BJ (cell line): ENCODE data around the gene RFT1. TPM values are rescaled to one million over a fixed set of nuclear protein-coding genes. Genes with fewer than 3 reads are reported as not detected.

ENCODE experiments used
- CTCF ChIA-PET: fragments of 350-600 bp; formaldehyde crosslinking; extraction: SDS; loops from one replicate; lab custom pipeline; 2021; ENCODE audit warnings: antibody characterized with exemption, inconsistent platforms; lab: Yijun Ruan, JAX
- POLR2A ChIA-PET: fragments of 300-600 bp; sonication (Branson Sonifier 250); formaldehyde crosslinking; extraction: SDS; loops from one replicate; lab custom pipeline; 2021; ENCODE audit warnings: antibody characterized with exemption; lab: Charles Lee
- DNase-seq: peaks from one replicate; pipeline ENCODE4 v3.0.0-alpha.2; 2011; ENCODE audit warnings: low read depth
- H3K27me3 ChIP-seq: 2 replicates; pipeline ENCODE4 v1.6.0; 2011; ENCODE audit warnings: low read length; ENCODE audit not compliant: control insufficient read depth, insufficient read depth
- H3K36me3 ChIP-seq: 2 replicates; pipeline ENCODE4 v1.5.1; 2011; ENCODE audit warnings: low read length; ENCODE audit not compliant: control insufficient read depth, insufficient read depth
- H3K4me3 ChIP-seq: 2 replicates; pipeline ENCODE4 v1.5.1; 2011; ENCODE audit warnings: low read depth, mild to moderate bottlenecking, control low read depth, low read length
- CTCF ChIP-seq: IDR thresholded peaks from 2 replicates; pipeline ENCODE4 v1.5.1; 2011; ENCODE audit warnings: low read depth, mild to moderate bottlenecking, control low read depth, inconsistent platforms, low read length, moderate library complexity; ENCODE audit not compliant: insufficient read depth
- polyA plus RNA-seq: library from polyadenylated mRNA; depleted of rRNA; stranded (reverse); fragments of >200 nt; gene quantifications from 2 replicates; pipeline ENCODE4 v1.2.3, GENCODE V29; 2011

RFT1 gene
- polyA plus RNA-seq, 1 experiment, result 27.9 TPM

GRCh38 chr3:53109190-53109589, 21.0 kb downstream of the RFT1 start:
- Histone ChIP-seq H3K36me3 (peaks cover 1% of the 10 kb centered on the region), H3K4me3 (no peak overlapping the region), H3K27me3 (no peaks in the 10 kb centered on the region)
- ChIA-PET POLR2A (no interaction called here), CTCF (interaction anchor here (0.8 to 4.6 kb wide), 8 partner anchors 11 to 122 kb away, joined by 3 to 69 read pairs (median 4); no protein-coding TSS in a partner anchor)
- no peak for TF ChIP-seq CTCF
- peak; percentile 63 for DNase-seq

GRCh38 chr3:53104762-53105161, 25.5 kb downstream of the RFT1 start:
- CTCF ChIA-PET, result interaction anchor here (1.4 to 1.5 kb wide), 2 partner anchors 10 to 91 kb away, joined by 5 to 6 read pairs; no protein-coding TSS in a partner anchor
- H3K4me3 ChIP-seq, result no peak overlapping the region
- no peak for TF ChIP-seq CTCF
- peaks cover 3% of the 10 kb centered on the region for H3K36me3 ChIP-seq
- POLR2A ChIA-PET, result interaction anchor here (0.6 kb wide), 1 partner anchor 65 kb away, joined by 3 read pairs; no protein-coding TSS in a partner anchor
- DNase-seq, result no peak
- no peaks in the 10 kb centered on the region for H3K27me3 ChIP-seq

GRCh38 chr3:53103397-53104296, 26.6 kb downstream of the RFT1 start:
- Histone ChIP-seq H3K4me3 (no peak overlapping the region), H3K36me3 (peaks cover 5% of the 10 kb centered on the region), H3K27me3 (no peaks in the 10 kb centered on the region)
- ChIA-PET CTCF (interaction anchor here (0.6 to 1.5 kb wide), 4 partner anchors 11 to 199 kb away, joined by 3 to 6 read pairs (median 5); no protein-coding TSS in a partner anchor), POLR2A (interaction anchor here (0.6 kb wide), 2 partner anchors 66 to 1342 kb away, joined by 3 to 4 read pairs; no protein-coding TSS in a partner anchor)
- DNase-seq, result no peak
- no peak for TF ChIP-seq CTCF

GRCh38 chr3:53102601-53103147, 27.6 kb downstream of the RFT1 start:
- DNase-seq, result no peak
- peaks cover 7% of the 10 kb centered on the region for H3K36me3 ChIP-seq
- H3K4me3 ChIP-seq, result no peak overlapping the region
- no peak for TF ChIP-seq CTCF
- no peaks in the 10 kb centered on the region for H3K27me3 ChIP-seq
- CTCF ChIA-PET, result interaction anchor here (0.9 to 1.2 kb wide), 4 partner anchors 10 to 118 kb away, joined by 3 to 5 read pairs (median 3); no protein-coding TSS in a partner anchor
- POLR2A ChIA-PET, result no interaction called here

GRCh38 chr3:53101956-53102355, 28.3 kb downstream of the RFT1 start:
- H3K36me3 ChIP-seq, result peaks cover 7% of the 10 kb centered on the region
- no peak for TF ChIP-seq CTCF
- H3K27me3 ChIP-seq, result no peaks in the 10 kb centered on the region
- CTCF ChIA-PET, result interaction anchor here (0.9 to 1.2 kb wide), 3 partner anchors 10 to 118 kb away, joined by 3 read pairs; no protein-coding TSS in a partner anchor
- no peak overlapping the region for H3K4me3 ChIP-seq
- POLR2A ChIA-PET, result no interaction called here
- no peak for DNase-seq
